ENCODE results near the gene BAIAP2. TPM values are rescaled to one million over a fixed set of nuclear protein-coding genes. Genes with fewer than 3 reads are reported as not detected.

Gene BAIAP2
- total RNA-seq, 1 experiment from 2014 or later, result 15.2 TPM

DNA sequence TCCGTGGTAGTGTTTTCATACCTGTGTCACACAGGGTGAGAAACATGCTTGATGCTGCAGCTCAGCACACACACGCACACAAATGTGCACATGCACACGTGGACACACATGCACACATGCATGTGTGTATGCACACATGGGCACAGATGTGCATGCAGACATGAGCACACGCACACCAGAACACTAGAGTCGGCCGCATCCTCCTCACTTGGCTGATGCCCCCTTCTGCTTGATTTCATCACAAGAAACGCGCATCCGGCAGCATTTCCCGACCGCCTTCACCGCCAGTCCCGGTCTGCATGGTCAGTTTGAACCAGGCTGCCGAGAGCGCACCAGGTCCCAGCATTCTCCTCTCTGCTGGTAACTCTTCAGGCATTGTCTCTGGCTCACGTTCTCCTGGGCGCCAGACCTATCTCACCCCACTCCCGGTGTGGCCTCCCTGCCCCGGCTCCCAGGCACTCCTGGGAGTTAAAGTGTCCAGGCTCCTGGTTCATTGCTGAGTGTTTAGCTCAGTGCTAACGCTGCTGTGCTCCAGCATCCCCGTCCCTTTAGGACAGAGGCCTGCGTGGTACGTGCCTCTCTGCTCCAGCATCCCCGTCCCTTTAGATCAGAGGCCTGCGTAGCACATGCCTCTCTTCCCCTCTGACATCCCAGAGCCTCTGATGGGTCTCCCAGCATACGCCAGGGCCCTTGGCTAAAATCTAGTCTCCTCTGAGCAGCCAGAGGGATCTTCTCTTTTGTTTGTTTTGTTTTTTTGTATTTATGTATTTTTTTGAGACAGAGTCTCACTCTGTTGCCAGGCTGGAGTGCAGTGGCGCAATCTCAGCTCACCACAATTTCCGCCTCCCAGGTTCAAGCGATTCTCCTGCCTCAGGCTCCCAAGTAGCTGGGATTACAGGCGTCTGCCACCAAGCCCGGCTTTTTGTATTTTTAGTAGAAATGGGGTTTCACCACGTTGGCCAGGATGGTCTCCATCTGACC is 16.0 kb downstream of the BAIAP2 start:
- no peak for DNase-seq (ENCODE audit: low read depth)

GRCh38 chr17:81052199-81052997 is 17.4 kb downstream of the BAIAP2 start:
- DNase-seq (ENCODE audit: low read depth), result no peak

- DNase-seq (ENCODE audit: low read depth), result no peak
Observed at GRCh38 chr17:81053041-81053970, 18.4 kb downstream of the BAIAP2 start.

DNA sequence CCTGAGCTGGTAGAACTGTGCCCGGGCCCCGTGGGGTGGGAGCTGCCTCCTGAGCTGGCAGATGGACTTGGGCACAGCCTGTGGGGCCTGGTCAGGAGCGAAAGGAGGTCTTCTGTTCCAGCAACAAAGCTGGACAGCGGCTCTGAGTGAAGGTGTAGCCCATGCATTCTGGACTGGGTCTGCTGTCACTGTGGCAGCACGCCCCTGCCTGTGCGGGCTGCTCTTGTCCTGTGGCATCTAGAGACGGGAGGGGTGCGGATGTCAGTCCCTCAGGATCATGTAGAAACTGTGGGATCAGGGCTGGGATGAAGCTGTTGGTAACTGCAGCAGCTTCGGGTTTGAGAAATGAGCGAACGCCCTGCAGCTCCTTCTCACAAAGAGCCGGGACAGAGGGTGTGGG is 19.4 kb downstream of the BAIAP2 start:
- DNase-seq (ENCODE audit: low read depth), result no peak

- DNase-seq (ENCODE audit: low read depth), result no peak
Observed at GRCh38 chr17:81054881-81055370, 20.0 kb downstream of the BAIAP2 start.

- no peak for DNase-seq (ENCODE audit: low read depth)
Observed at GRCh38 chr17:81056312-81056711, 21.4 kb downstream of the BAIAP2 start.

GRCh38 chr17:81057079-81057730 is 22.3 kb downstream of the BAIAP2 start:
- peak; percentile 77 for DNase-seq (ENCODE audit: low read depth)

DNA sequence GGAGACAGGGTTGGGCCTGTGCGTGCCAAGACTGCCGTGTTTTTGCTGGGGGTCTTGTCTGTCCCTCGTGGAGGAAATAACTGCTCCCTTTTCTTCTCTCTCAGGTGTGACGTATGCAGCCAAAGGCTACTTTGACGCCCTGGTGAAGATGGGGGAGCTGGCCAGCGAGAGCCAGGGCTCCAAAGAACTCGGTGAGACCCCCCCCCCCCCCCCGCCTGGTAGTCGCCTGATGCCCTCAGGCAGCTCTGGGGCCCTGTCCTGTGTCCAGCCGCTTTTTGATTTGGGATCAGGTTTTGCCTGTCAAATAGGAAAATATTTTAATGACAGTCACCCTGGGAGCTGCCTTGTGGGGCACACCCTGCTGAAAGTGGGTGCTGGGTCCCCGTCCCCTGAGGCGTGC is 22.8 kb downstream of the BAIAP2 start:
- no peak for DNase-seq (ENCODE audit: low read depth)

- DNase-seq (ENCODE audit: low read depth), result no peak
Observed at GRCh38 chr17:81058263-81058871, 23.4 kb downstream of the BAIAP2 start.

GRCh38 chr17:81059026-81059425 is 24.1 kb downstream of the BAIAP2 start:
- no peak for DNase-seq (ENCODE audit: low read depth)

DNA sequence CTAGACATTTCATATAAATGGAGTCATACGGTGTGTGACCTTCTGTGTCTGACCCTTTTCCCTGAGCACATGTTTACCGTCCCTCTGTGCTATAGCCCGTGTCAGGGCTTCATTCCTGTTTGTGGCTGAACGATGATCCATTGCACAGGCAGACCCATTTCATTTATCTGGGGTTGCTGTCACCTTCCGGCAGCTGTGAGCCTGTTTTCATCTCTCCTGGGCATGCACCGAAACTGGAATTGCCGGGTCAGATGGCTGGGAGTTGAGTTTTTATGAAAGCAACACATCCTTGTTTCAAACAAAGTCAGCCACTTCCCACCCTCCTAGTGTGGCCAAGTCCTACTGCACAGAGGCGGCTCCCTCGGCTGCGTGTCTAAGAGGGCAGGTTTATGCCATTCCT is 25.5 kb downstream of the BAIAP2 start:
- DNase-seq (ENCODE audit: low read depth), result no peak

- no peak for DNase-seq (ENCODE audit: low read depth)
Observed at GRCh38 chr17:81061027-81061735, 26.2 kb downstream of the BAIAP2 start.

- no peak for DNase-seq (ENCODE audit: low read depth)
Observed at GRCh38 chr17:81062014-81062780, 27.2 kb downstream of the BAIAP2 start.

DNA sequence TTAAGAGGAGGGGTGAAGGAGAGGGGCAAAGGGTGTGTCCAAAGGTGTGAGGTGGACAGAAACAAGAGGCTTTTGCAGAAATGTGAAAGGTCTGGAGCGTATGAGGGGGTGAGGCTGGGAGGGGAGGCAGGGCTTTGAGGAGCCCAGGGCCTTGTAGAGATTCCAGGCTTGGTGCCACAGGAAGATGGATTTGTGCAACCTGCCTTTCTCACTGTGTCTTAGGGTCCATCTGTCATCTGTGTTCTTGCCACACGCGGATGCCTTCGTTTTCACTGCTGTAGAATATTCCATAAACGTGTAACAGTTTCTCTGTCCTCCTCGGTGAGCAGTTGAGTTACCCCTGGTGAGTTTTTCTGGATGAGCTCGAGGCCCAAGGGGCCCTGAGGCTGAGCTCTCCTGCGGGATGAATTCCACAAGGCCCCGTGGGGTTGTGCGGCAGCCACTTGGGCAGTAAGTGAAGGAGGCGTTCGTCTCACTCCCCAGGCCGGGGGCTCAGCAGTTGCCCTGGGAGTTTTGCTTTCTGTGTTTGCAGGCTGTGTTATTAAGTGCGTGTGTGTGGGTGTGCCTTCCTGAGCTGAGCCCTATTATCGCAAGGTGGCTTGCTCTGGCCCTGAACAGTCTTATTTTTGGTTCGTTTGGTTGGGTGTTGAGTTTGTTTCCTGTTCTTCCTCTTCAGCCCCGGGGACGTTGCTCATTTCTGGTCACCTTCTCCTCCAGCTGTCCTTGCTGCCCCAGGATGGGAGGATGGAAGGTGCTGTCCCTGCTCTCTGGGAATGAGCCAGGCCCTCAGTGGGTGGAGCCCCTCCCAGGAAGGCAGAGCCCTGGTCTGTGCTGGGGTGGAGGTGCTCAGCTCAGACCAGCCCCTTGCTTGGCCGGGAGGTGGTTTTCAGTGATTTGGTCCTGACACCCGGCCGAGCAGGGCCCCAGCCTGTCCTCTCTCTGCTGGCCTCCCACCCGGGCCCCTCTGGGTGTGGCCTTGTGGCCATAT is 28.4 kb downstream of the BAIAP2 start:
- no peak for DNase-seq (ENCODE audit: low read depth)

DNA sequence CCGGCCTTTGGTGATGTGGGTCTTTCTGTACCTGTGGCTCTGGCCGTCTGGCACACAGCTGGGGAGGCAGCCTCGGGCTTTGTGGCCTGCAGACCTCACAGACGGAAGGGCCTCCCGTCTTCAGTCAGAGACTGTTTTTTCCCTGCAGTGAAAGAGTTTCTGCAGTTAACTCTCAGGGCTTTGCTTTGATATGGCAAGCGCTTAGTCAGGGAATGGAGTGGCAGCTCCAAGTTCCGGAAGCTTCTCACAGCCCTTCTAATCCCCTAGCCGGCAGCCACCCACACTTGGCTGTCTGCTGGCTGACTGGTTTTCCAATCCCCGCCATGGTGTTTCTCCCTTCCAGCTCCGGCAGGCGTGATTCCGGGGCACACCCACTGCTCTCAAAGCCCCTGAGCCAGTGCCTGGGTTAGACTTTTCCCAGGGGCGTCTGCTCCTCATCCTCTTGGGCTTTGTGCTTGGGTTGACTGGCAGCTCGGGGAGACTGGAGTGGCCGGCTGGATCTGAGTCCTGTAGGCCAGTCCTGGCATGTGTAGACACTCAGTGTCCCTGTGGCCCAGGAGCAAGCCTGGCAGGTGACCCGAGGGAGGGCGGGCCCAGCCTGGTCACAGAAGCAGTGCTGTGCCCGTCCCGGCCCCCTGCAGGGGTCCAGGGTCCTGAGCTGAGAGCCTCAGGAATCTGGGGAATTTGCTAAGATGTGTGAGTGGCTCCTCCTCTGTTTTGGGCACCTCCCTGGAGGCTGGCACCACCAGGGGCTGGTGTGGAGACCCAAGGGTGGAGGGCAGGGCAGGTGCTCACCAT is 29.9 kb downstream of the BAIAP2 start:
- DNase-seq (ENCODE audit: low read depth), result peak; percentile 79

DNA sequence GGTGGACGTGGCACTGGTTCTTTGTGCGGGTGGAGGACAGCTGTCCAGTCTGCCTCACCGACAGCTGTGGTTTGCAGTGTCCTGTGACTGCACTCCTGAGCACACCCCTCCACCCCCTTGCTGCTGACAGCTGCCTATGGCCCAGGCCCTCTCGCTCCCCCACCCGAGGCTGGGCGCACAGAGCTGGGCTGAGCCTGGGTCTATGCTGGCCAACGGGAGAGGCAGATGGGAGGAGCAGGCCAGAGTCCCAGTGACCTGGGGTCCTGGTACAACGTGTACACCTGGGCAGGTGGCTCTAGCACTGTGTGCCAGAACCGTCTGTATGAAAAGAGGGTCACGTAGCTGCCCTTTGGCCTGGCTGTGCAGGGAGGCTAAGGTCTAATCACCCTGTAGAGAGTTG is 30.5 kb downstream of the BAIAP2 start:
- peak; percentile 91 for DNase-seq (ENCODE audit: low read depth)

GRCh38 chr17:81066072-81066471 is 31.1 kb downstream of the BAIAP2 start:
- DNase-seq (ENCODE audit: low read depth), result peak; percentile 17
